Subcutaneous adipose tissue (tissue), 4 donors: ENCODE results near the gene CCDC141. TPM values are rescaled to one million over a fixed set of nuclear protein-coding genes. Genes with fewer than 3 reads are reported as not detected.

Experiments used
- total RNA-seq, 4 donors: library from RNA; depleted of rRNA; stranded (reverse); fragments of >200 nt; gene quantifications; one replicate each; pipeline ENCODE4 v1.1.0, GENCODE V29; 2016
- TF ChIP-seq, protein P1 (sequence below): fragments of 450-650 bp; IDR thresholded peaks from one replicate; pipeline ENCODE4 v1.5.1; 2016; ENCODE audit warnings: low read depth, mild to moderate bottlenecking, control low read depth, antibody characterized with exemption, moderate library complexity

The CCDC141 gene
- total RNA-seq, 4 donors from 2014 or later: 5.4 to 26.4 (median 16.7) TPM

DNA sequence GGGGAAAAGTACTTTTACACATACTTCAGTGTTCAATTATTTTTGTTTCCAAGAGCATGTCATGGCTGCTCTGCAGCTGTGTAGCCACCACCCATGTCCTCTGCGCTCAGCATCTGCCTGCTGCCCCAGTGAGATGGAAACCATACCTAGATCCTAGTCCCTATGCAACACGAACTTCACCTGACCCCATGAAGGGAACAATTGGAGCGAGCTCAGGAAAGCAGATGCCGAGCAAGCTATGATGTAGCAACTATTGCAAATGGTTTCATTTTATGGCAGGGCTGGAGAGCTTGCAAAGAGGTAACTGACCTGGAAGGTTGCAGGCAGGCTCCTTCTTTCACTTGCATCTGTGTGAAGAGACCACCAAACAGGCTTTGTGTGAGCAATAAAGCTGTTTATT is 1.3 kb upstream of the CCDC141 start:
- TF ChIP-seq, protein P1, sequence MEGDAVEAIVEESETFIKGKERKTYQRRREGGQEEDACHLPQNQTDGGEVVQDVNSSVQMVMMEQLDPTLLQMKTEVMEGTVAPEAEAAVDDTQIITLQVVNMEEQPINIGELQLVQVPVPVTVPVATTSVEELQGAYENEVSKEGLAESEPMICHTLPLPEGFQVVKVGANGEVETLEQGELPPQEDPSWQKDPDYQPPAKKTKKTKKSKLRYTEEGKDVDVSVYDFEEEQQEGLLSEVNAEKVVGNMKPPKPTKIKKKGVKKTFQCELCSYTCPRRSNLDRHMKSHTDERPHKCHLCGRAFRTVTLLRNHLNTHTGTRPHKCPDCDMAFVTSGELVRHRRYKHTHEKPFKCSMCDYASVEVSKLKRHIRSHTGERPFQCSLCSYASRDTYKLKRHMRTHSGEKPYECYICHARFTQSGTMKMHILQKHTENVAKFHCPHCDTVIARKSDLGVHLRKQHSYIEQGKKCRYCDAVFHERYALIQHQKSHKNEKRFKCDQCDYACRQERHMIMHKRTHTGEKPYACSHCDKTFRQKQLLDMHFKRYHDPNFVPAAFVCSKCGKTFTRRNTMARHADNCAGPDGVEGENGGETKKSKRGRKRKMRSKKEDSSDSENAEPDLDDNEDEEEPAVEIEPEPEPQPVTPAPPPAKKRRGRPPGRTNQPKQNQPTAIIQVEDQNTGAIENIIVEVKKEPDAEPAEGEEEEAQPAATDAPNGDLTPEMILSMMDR: no peak

DNA sequence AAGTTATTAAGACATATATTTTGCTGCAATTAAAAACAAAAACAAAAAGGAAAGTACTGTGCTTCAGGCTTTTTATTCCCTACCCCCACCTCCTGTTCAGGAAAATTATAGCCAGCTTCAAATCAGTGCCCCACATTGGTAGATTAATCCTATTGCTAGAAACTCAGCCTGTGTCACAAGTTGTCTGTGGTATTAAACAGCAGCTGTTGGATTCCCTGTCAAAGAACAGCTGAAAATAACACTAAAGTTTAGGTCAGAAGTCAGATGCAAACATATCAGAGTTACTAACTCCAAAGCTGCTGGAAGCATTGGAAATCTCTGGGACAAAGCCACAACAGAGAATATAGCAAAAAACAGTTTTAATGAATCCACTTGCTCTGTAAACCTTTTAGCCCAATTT is 818 bp upstream of the CCDC141 start:
- TF ChIP-seq, protein P1: no peak

GRCh38 chr2:179049203-179049545 is 763 bp downstream of the CCDC141 start:
- TF ChIP-seq, protein P1: no peak

- TF ChIP-seq, protein P1: no peak
Measured at GRCh38 chr2:179048099-179048498, 1.8 kb downstream of the CCDC141 start.

DNA sequence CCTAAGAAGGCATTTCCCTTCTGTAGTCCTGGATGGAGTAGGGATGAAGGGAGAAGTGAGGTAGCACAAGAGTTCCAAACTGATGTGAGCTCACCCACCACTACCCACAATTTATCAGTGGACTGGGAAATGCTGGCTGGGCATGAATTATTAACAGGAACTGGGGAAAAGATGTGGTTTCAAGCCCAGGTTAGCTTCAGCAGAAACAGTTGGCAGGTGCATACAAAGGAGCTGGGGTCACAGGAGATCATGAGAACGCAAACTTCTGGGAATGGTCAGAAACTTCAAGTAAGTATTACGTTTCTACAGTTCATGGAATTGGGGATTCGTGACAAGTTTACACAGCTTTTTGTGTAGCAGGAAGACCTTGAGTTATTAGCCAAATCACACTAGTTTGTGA is 5.4 kb downstream of the CCDC141 start:
- TF ChIP-seq, protein P1: no peak

DNA sequence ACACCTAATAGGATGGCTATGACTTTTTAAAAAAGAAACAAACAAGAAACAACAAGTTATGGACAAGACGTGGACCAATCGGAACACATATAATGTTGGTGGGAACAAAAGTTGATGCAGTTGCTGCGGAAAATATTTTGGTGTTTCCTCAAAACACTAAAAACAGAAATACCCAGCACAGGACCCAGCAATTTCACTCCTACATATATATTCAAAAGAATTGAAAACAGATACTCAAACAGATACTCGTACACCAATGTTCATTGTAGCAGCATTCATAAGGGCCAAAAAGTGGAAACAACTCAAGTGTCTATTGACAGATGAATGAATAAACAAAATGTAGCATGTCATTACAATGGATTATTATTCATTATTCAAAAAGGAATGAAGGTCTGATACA is 12.1 kb downstream of the CCDC141 start:
- TF ChIP-seq, protein P1: no peak

DNA sequence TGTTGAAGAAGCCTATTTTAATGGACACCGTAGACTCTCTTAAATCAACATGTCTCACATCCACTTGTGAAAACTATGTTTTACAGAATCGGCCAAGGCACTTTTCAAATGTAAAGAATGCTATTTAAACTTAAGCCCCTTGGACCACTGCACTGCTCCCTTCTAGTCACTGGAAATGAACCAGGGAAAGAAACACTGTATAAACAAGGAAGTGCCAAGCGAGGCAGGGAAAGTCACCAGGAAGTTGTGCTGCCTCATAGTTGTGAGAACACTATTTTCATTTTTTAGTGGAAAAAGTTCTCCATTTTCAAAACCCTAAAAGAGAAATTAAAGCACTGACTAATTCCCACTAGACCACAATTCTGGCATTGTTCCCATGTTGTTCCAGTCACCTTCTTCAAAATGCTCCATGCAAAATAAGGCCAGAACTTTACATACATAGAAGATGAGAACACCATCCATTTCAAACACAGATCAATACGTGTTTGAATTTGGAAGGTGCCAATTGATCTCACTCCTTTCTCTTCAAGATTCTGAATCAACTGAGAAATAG is 13.5 kb downstream of the CCDC141 start:
- TF ChIP-seq, protein P1: no peak
